Metanephros (tissue), 2 donors: ENCODE measurements around the gene ZNF98. TPM values are rescaled to one million over a fixed set of nuclear protein-coding genes. Genes with fewer than 3 reads are reported as not detected.

Source experiments
- small RNA-seq: library from RNA; depleted of rRNA; stranded (forward); fragments of <200 nt; gene quantifications from one replicate; pipeline ENCODE3, GENCODE V24; 2014; ENCODE audit warnings: low replicate concordance
- total RNA-seq: library from RNA; depleted of rRNA; stranded (reverse); fragments of >200 nt; gene quantifications from one replicate; pipeline ENCODE4 v1.2.3, GENCODE V29; 2014

ZNF98 gene
- total RNA-seq: 12.1 TPM

DNA sequence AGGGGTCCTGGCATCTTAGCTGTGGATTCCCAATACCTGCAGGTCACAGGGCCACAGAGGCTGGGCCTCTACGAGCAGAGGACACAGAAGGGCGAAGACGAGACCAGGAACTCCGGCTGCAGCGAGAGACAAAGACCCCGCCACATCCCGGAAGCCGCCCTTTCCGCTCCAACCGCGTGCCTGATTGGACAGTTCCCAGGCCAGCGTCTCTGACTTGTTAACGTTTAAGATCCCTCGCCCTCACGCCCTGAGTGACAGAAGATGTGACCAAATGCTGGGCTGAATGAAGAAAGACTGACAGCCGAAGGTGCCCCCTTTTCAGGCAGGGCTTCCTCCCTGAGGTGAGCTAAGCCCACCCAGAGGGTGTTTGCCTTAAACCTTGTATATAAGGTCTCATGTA is at the start of gene ZNF98:
ZNF98 (minus strand) TSS at position 136 of the 400 bp plus-strand sequence; CDS start at position 14, 122 bp downstream.

Small RNA genes lying within 50 kb of the gene (small RNA-seq; reads per million reads assigned to genes)
- not detected for gene AC011494.1

Other genes with a start within 250 kb of the ZNF98 start
- 3.2 TPM for gene ZNF676, start 225.4 kb downstream of the ZNF98 start, total RNA-seq
- 0.47 TPM for gene ZNF729, start 135.9 kb downstream of the ZNF98 start, total RNA-seq
- 1.5 TPM for gene ZNF492, start 212.0 kb upstream of the ZNF98 start, total RNA-seq